K562 (cell line): ENCODE data around the gene TSPAN14. TPM values are rescaled to one million over a fixed set of nuclear protein-coding genes. Genes with fewer than 3 reads are reported as not detected.

ENCODE experiments used
- CHD7 ChIP-seq: fragments of 200-600 bp; sonication (generic); IDR thresholded peaks from one replicate; pipeline ENCODE4 v1.6.1; 2012; ENCODE audit warnings: mild to moderate bottlenecking, low read depth, low read length, inconsistent platforms
- CUX1 ChIP-seq: fragments of 200-800 bp; sonication (Bioruptor generic); IDR thresholded peaks from 2 replicates; pipeline ENCODE4 v1.6.1; 2016; ENCODE audit warnings: missing genetic modification characterization, missing compliant biosample characterization
- KLF1 ChIP-seq: fragments of 450-650 bp; IDR thresholded peaks from 2 replicates; pipeline ENCODE4 v1.6.1; 2016; ENCODE audit warnings: missing genetic modification characterization, missing compliant biosample characterization
- SMARCA5 ChIP-seq: fragments of 450-650 bp; IDR thresholded peaks from 2 replicates; pipeline ENCODE4 v1.6.1; 2016
- polyA plus RNA-seq, 8 experiments: library from polyadenylated mRNA; depleted of rRNA in 4 of 8; stranded (reverse) in 5 of 8; unstranded in 3 of 8; fragments of >200 nt; fragmentation: Nextera tagmentation in 2 of 8; fragmentation: Illumina TruSeq in 1 of 8; extraction: Ambion mirVana in 2 of 8; extraction: Trizol in 1 of 8; gene quantifications; 2 replicates each; pipeline versions ENCODE4 v1.2.1 to v1.2.3, GENCODE V29; 2011 to 2014; ENCODE audit warnings: inconsistent platforms in 1 of 8, missing spikeins in 1 of 8
- total RNA-seq, 7 experiments: library from RNA; depleted of rRNA in 6 of 7; stranded (reverse); fragments of >200 nt in 6 of 7; fragmentation: Illumina TruSeq in 2 of 7; extraction: Trizol in 2 of 7; gene quantifications; 2 replicates each; pipeline versions ENCODE4 v1.2.1 to v1.2.3, GENCODE V29; 2011 to 2021; ENCODE audit warnings: low replicate concordance in 1 of 7

TSPAN14 gene
- total and polyA plus RNA-seq, 9 of the 15 experiments (the other 6 are each of a cell fraction or from before 2014, with no cell fraction given) = 5.8 to 92.9 (median 23.3) TPM

GRCh38 chr10:80436446-80437098, 17.5 kb upstream of the TSPAN14 start (continued):
- TF ChIP-seq CUX1 (CRISPR knock-in tag) (no peak), KLF1 (tag) (no peak), SMARCA5 (no peak), CHD7 (no peak)
